Hematopoietic multipotent progenitor cell (in vitro differentiated cells): Measurements from ENCODE around the gene TOMM40L. TPM values are rescaled to one million over a fixed set of nuclear protein-coding genes. Genes with fewer than 3 reads are reported as not detected.
"Not testable (repeated sequence)": the region's sequence is repeated elsewhere in the genome, so short reads cannot be mapped to it uniquely, and the experiment has no call there.

ENCODE experiments used
- DNase-seq, 3 donors: peaks; one replicate each; pipeline ENCODE4 v3.0.0-alpha.2; 2011 to 2015; ENCODE audit warnings: low read depth in 2 of 3, low spot score in 2 of 3
- total RNA-seq: library from RNA; depleted of rRNA; stranded (reverse); fragments of >200 nt; gene quantifications from one replicate; pipeline ENCODE4 v1.2.3, GENCODE V29; 2012

Gene TOMM40L
- total RNA-seq, 1 donor = 21.5 TPM

- no peak for DNase-seq
These were observed 7.4 kb upstream of the TOMM40L start for GRCh38 chr1:161218301-161219077.

GRCh38 chr1:161219078-161219892, 6.6 kb upstream of the TOMM40L start:
- DNase-seq = no peak

GRCh38 chr1:161220002-161220401, 5.9 kb upstream of the TOMM40L start:
- DNase-seq = no peak

- DNase-seq = no peak
These were observed 3.5 kb upstream of the TOMM40L start for GRCh38 chr1:161222175-161223019.

- DNase-seq = no peak
These were observed 1.8 kb upstream of the TOMM40L start for GRCh38 chr1:161223805-161224694.

GRCh38 chr1:161224695-161225087, 1.2 kb upstream of the TOMM40L start:
- DNase-seq = not testable (repeated sequence)

- no peak for DNase-seq
These were observed 704 bp upstream of the TOMM40L start for GRCh38 chr1:161225178-161225533.

- DNase-seq = no peak
These were observed 456 bp downstream of the TOMM40L start for GRCh38 chr1:161226320-161226711.

- DNase-seq = no peak
These were observed 899 bp downstream of the TOMM40L start for GRCh38 chr1:161226759-161227158.

GRCh38 chr1:161227196-161227871, 1.5 kb downstream of the TOMM40L start:
- peak; percentile 78 to 91 (median 86) for DNase-seq

GRCh38 chr1:161228032-161228431, 2.2 kb downstream of the TOMM40L start:
- no peak for DNase-seq

- DNase-seq = peak in 2 of 3 donors; percentile 26 to 53
These were observed 4.0 kb downstream of the TOMM40L start for GRCh38 chr1:161229896-161230295.

GRCh38 chr1:161230762-161231161, 4.9 kb downstream of the TOMM40L start:
- no peak for DNase-seq

- no peak for DNase-seq
These were observed 7.2 kb downstream of the TOMM40L start for GRCh38 chr1:161233102-161233501.

GRCh38 chr1:161235957-161236775, 10.3 kb downstream of the TOMM40L start:
- DNase-seq = no peak

GRCh38 chr1:161238039-161238473, 12.2 kb downstream of the TOMM40L start, which contains the start of gene NR1I3:
NR1I3 (minus strand) TSS chr1:161238203; CDS start chr1:161236565, 1,638 bp downstream.
- DNase-seq = no peak

GRCh38 chr1:161241682-161242081, 15.8 kb downstream of the TOMM40L start:
- DNase-seq = no peak

- peak in 1 of 3 donors; percentile 17 for DNase-seq
These were observed 16.5 kb downstream of the TOMM40L start for GRCh38 chr1:161242313-161242712.
